NCI-H82 (cell line): ENCODE results near the gene TRIM23.

Experiments used
- DNase-seq: peaks from one replicate; lab custom pipeline; 2025; lab: John Stamatoyannopoulos, UW

Gene TRIM23

DNA sequence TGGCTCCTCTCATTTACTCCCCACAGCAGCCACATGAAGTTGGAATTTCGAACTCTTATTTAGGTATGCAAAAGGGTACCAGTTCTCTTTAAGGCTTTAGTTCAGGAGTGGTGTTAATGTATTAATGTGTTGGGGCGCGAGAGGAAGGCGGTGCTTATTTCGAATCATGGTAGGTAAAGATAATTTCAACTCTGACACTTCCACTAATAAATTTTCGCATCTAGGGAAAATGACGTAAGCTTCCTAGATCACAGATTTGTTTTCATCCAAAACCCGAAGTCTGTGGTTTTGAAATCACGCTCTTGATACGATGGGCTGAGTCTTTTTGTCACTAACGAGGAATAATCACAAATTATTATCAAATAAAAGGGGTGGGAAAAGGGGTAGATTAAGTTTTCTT is 60.4 kb downstream of the TRIM23 start:
- peak; percentile 8 for DNase-seq

DNA sequence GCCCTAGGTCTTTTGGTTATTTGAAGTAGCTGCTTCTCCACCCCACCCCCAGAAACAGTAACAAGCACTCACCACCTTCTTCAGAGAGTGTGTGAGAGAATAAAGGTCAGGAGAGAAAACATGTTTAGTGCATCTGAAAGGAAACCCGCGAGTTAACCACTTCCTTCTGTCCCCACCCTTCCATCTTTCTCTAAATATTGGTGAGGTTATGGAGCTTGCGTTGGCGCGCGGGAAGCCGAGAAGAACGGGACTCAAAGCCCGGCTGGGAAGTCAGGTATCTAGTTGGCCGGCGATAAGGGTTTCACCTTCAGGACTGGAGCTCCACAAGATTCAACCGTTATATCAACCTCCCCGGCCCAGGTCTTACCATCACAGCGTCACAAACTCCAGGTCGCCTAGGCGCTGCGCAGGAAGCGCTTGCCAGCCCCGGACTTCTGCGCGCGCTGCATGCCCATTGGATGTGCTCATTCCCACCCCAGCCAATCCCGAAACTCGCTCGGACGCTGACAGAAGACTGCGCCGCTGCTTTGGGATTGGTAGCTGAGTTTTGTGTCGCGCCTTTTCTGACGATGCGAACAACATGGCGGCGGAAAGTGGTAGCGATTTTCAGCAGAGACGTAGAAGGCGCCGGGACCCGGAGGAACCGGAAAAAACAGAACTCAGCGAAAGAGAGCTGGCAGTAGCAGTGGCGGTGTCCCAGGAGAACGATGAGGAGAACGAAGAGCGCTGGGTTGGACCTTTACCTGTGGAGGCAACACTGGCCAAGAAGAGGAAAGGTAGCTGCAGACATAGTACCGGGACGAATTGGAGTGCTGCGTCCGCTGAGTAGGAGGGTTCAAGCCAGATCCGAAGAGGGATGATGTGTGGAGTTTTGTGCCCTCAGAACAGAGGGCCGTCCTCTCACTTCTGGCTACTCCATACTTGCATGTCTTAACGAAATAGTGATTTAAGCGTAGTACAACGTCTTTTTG is 61.1 kb downstream of the TRIM23 start, which contains the start of the genes CENPK and PPWD1:
Gene CENPK (minus strand): TSS at position 438 of the 971 bp plus-strand sequence. CDS start 8,261 bp downstream, outside the sequence.
Gene PPWD1 (plus strand): TSS at position 566 of the 971 bp plus-strand sequence. CDS start 15 bp downstream, at position 581.
- DNase-seq, result peak; percentile 96

DNA sequence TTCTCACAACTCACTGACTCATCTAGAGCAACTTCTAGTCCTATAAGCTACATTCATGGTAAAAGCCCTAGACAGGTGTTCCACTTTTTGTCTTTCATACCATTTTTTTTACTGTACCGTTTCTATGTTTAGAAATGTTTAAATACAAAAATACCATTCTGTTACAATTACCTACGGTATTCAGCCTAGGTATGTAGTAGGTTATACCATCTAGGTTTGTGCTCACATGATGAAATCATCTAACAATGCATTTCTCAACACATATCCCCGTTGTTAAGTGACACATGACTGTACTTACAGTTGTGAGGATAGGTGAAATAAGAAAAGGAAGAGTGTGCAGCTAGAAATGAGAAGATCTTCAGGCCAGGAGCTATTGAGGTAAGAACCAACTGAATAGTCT is 67.4 kb downstream of the TRIM23 start:
- no peak for DNase-seq

- DNase-seq, result no peak
These were observed 68.0 kb downstream of the TRIM23 start for GRCh38 chr5:65556181-65556580.

DNA sequence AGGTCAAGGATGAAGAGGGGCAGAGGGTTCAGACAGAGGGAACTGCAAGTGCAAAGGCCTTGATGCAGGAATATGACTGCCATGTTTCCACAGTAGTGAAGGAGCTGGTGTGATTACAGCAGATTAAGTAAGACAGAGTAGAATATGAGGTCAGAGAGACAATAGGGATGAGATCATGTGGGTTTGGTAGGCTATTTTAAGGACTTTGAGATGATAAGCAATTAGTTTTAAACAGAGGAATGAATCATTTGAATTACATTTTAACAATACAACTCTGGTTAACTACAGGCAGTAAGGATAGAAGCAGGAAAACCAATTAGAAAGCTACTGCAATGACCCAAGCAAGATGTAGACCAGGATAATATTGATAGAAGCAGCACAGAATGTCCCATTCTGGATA is 68.8 kb downstream of the TRIM23 start:
- DNase-seq, result no peak

DNA sequence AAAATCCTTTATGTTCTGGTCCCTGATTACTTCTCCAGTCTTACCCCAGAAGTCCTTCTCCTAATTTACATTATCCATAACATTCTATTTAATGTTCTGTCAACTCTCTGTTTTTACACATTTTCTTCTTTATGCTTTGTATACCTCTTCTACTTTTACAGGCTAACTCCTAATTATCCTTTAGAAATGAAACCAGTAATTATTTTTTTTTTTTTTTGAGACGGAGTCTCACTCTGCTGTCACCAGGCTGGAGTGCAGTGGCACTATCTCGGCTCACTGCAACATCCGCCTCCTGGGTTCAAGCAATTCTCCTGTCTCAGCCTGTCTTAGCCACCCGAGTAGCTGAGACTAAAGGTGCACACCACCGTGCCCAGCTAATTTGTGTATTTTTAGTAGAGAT is 70.2 kb downstream of the TRIM23 start:
- no peak for DNase-seq

- no peak for DNase-seq
These were observed 75.9 kb downstream of the TRIM23 start for GRCh38 chr5:65548281-65548680.

DNA sequence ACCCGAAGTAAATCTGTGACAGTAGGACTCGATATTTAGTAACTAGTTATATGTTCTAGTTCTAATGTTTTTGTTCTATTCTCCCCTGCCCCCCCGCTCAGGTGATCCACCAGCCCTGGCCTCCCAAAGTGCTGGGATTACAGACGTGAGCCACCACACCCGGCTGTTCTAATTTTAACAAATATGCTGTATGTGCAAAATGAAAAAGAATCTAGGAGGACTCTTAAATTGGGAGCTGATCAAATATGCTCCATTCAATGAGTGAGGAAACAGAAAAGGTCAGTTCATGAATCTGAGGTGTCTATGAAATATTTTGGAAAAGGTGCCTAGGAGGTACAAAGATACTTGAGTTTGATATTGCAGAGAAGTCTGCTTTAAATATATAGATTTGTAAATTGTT is 78.0 kb downstream of the TRIM23 start:
- no peak for DNase-seq

DNA sequence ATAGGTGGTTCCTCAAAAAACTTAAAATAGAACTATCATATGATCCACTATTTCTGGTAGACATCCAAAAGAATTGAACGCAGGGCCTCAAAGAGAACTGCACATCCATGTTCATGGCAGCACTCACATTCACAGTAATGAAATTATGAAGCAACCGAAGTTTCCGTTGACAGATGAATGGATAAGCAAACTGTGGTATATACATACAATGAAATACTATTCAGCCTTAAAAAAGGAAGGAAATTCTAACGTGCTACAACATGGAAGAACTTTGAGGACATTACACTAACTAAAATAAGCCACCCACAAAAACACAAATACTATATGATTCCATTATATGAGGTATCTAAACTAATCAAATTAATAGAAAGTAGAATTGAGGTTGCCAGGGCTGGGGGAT is 79.7 kb downstream of the TRIM23 start:
- no peak for DNase-seq

DNA sequence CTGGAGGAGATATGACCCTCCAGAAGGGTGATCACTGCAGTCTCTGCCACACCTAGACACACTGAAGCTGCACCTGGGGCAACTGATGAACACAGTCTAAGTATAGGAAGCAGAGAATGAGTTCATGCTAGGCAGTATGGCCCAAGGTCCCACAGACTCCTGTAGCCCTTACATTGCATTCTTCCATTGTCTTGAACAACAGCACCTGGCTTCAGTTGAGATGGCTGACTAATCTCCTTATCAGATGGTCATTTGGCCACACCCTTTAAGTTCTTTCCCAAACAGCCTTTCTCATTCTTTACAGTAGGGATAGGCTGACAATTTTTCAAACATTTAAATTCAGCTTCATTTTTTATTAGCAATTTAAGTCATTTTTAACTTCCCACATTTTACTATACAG is 84.3 kb downstream of the TRIM23 start:
- no peak for DNase-seq
